ENCODE measurements around the gene DNAJB6.
"Not testable (repeated sequence)": the region's sequence is repeated elsewhere in the genome, so short reads cannot be mapped to it uniquely, and the experiment has no call there.

The DNAJB6 gene

DNA sequence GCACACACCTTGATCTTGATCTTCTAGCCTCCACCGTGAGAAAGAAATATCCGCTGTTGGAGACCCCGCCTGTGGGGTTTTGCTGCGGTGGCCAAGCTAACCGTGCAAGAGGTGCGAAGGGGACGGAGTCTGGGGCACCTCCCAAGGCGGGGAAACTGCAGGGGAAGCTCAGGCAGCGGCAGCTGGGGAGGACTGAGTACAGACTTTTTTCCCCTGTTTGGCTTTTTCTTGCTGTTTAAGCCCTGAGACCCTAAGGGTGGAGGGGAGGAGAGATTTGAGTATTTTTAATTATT is 108.0 kb downstream of the DNAJB6 start:
- Mint-ChIP-seq H3K4me3 (no peak overlapping the region), H3K4me1 (peaks cover 3% of the 10 kb centered on the region), H3K9me3 (no peaks in the 10 kb centered on the region), H3K27ac (ENCODE audit: low read depth) (no peak overlapping the region), H3K36me3 (ENCODE audit: insufficient read depth) (no peaks in the 10 kb centered on the region), H3K27me3 (peaks cover 14% of the 10 kb centered on the region)
- ATAC-seq (replicated peaks; ENCODE audit: extremely low read depth, poor library complexity, severe bottlenecking) (no peak), DNase-seq (ENCODE audit: low spot score in 2 of 2) (no peak)

DNA sequence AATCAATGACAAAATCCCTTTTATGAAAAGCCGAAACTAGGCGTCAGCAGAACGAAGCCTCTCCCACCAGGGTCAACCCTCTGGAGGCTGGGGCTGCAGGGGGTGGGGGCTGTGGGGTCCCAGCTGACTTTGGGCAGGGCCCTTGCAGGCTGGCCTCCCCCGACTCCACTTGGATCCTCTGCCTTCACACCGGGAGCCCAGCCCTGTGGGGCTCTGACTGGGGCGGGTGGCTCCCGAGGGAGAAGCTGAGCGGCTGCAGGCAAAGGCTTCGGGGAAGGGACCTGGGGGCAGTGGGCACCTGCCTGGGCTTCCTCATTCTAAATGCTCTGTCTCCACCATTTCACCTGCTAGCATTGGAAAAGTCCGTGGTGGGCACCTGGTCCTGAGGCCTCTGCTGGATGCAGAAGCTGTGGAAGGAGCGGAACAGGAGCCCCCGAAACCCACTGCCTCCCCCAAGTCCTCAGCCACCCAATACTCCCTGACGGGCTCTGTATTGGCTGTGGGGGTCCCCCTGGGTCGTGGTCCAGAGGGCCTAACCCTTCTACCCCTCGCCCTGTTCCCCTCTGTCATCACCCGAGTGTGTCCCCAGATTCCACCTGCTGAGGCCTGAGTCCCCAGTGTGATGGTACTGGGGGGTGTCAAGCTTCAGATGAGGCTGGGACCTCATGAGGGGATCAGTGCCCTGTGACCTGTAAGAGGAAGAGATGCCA is 108.6 kb downstream of the DNAJB6 start:
- peaks cover 9% of the 10 kb centered on the region for H3K27me3 Mint-ChIP-seq
- no peak for DNase-seq (ENCODE audit: low spot score in 2 of 2)
- H3K27ac Mint-ChIP-seq (ENCODE audit: low read depth) = no peak overlapping the region
- no peak for ATAC-seq (replicated peaks; ENCODE audit: extremely low read depth, poor library complexity, severe bottlenecking)
- no peak overlapping the region for H3K4me3 Mint-ChIP-seq
- no peaks in the 10 kb centered on the region for H3K4me1 Mint-ChIP-seq
- no peaks in the 10 kb centered on the region for H3K36me3 Mint-ChIP-seq (ENCODE audit: insufficient read depth)
- H3K9me3 Mint-ChIP-seq = no peaks in the 10 kb centered on the region

GRCh38 chr7:157445956-157446295 is 109.1 kb downstream of the DNAJB6 start:
- Mint-ChIP-seq H3K4me1 (no peaks in the 10 kb centered on the region), H3K9me3 (no peaks in the 10 kb centered on the region), H3K36me3 (ENCODE audit: insufficient read depth) (no peaks in the 10 kb centered on the region), H3K4me3 (no peak overlapping the region), H3K27ac (ENCODE audit: low read depth) (no peak overlapping the region), H3K27me3 (peaks cover 9% of the 10 kb centered on the region)
- ATAC-seq (replicated peaks; ENCODE audit: extremely low read depth, poor library complexity, severe bottlenecking) = no peak
- no peak for DNase-seq (ENCODE audit: low spot score in 2 of 2)

GRCh38 chr7:157446322-157446721 is 109.5 kb downstream of the DNAJB6 start:
- no peak for DNase-seq (ENCODE audit: low spot score in 2 of 2)
- Mint-ChIP-seq H3K4me1 (no peaks in the 10 kb centered on the region), H3K36me3 (ENCODE audit: insufficient read depth) (no peaks in the 10 kb centered on the region), H3K9me3 (no peaks in the 10 kb centered on the region), H3K27ac (ENCODE audit: low read depth) (no peak overlapping the region), H3K27me3 (peaks cover 11% of the 10 kb centered on the region), H3K4me3 (no peak overlapping the region)
- ATAC-seq (replicated peaks; ENCODE audit: extremely low read depth, poor library complexity, severe bottlenecking) = no peak

- H3K4me1 Mint-ChIP-seq; H3K27ac Mint-ChIP-seq (ENCODE audit: low read depth); H3K36me3 Mint-ChIP-seq (ENCODE audit: insufficient read depth); ATAC-seq (replicated peaks; ENCODE audit: extremely low read depth, poor library complexity, severe bottlenecking); H3K9me3 Mint-ChIP-seq; H3K4me3 Mint-ChIP-seq; DNase-seq (ENCODE audit: low spot score in 2 of 2): not testable (repeated sequence)
- H3K27me3 Mint-ChIP-seq = peaks cover 50% of the 10 kb centered on the region
These were observed 117.2 kb downstream of the DNAJB6 start for GRCh38 chr7:157454003-157454402.

- ATAC-seq (replicated peaks; ENCODE audit: extremely low read depth, poor library complexity, severe bottlenecking) = no peak
- no peak overlapping the region for H3K27ac Mint-ChIP-seq (ENCODE audit: low read depth)
- no peak for DNase-seq (ENCODE audit: low spot score in 2 of 2)
- peaks cover 6% of the 10 kb centered on the region for H3K9me3 Mint-ChIP-seq
- peaks cover 7% of the 10 kb centered on the region for H3K4me1 Mint-ChIP-seq
- H3K27me3 Mint-ChIP-seq = peaks cover 44% of the 10 kb centered on the region
- no peak overlapping the region for H3K4me3 Mint-ChIP-seq
- H3K36me3 Mint-ChIP-seq (ENCODE audit: insufficient read depth) = no peaks in the 10 kb centered on the region
These were observed 120.8 kb downstream of the DNAJB6 start for GRCh38 chr7:157457355-157458253.

DNA sequence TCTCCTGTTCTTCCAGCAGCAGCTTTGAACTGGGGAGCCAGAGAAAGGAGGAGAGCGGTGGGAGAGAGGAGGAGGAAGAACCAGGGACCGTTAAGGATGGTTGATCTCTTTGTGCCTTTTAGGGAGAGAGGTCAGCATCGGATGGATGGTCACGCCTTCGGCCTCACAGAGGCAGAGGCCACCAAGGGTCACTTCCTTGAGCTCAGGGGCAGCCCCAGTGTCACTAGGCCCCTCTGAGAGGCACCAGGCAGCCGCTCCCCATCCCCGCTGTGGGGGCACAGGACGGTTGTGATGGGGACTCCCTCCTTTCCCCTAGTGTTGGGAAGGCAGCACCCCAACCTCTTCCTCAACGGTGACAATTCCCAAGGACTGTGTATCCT is 121.4 kb downstream of the DNAJB6 start:
- Mint-ChIP-seq H3K9me3 (peaks cover under 1% of the 10 kb centered on the region), H3K36me3 (ENCODE audit: insufficient read depth) (no peaks in the 10 kb centered on the region), H3K27ac (ENCODE audit: low read depth) (no peak overlapping the region), H3K27me3 (peaks cover 38% of the 10 kb centered on the region), H3K4me1 (peaks cover 11% of the 10 kb centered on the region), H3K4me3 (no peak overlapping the region)
- DNase-seq (ENCODE audit: low spot score in 2 of 2) (no peak), ATAC-seq (replicated peaks; ENCODE audit: extremely low read depth, poor library complexity, severe bottlenecking) (no peak)

DNA sequence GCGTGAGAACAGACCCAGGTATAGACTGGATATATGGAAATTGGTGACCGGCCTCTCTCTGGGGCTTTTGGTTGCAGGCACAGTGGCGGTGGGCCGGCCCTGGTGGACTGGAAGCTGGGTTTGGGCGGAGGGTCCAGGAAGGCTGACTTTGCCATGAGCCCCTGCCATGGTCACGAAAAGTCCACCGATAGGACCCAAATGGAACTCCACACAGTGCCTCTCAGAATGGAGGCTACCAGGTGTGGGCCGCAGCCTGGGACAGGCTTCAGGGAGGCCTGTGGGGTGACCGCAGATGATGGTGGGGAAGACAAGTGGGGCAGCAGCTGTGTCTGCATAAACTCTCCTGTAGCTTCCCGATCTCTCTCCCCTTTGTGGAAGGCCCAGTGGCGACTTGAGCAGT is 123.2 kb downstream of the DNAJB6 start:
- Mint-ChIP-seq H3K4me1 (peaks cover 11% of the 10 kb centered on the region), H3K9me3 (no peaks in the 10 kb centered on the region), H3K27ac (ENCODE audit: low read depth) (no peak overlapping the region), H3K36me3 (ENCODE audit: insufficient read depth) (no peaks in the 10 kb centered on the region), H3K27me3 (peaks cover 34% of the 10 kb centered on the region), H3K4me3 (no peak overlapping the region)
- DNase-seq (ENCODE audit: low spot score in 2 of 2) (no peak), ATAC-seq (replicated peaks; ENCODE audit: extremely low read depth, poor library complexity, severe bottlenecking) (no peak)

- no peak overlapping the region for H3K27ac Mint-ChIP-seq (ENCODE audit: low read depth)
- H3K9me3 Mint-ChIP-seq = no peaks in the 10 kb centered on the region
- DNase-seq (ENCODE audit: low spot score in 2 of 2) = no peak
- peaks cover 39% of the 10 kb centered on the region for H3K27me3 Mint-ChIP-seq
- peaks cover 11% of the 10 kb centered on the region for H3K4me1 Mint-ChIP-seq
- ATAC-seq (replicated peaks; ENCODE audit: extremely low read depth, poor library complexity, severe bottlenecking) = no peak
- H3K4me3 Mint-ChIP-seq = no peak overlapping the region
- peaks cover 1% of the 10 kb centered on the region for H3K36me3 Mint-ChIP-seq (ENCODE audit: insufficient read depth)
These were observed 123.9 kb downstream of the DNAJB6 start for GRCh38 chr7:157460721-157461120.

GRCh38 chr7:157461573-157462418 is 125.0 kb downstream of the DNAJB6 start:
- Mint-ChIP-seq H3K4me3 (no peak overlapping the region), H3K9me3 (no peaks in the 10 kb centered on the region), H3K36me3 (ENCODE audit: insufficient read depth) (peaks cover 1% of the 10 kb centered on the region), H3K4me1 (peaks cover 17% of the 10 kb centered on the region), H3K27me3 (peaks cover 44% of the 10 kb centered on the region), H3K27ac (ENCODE audit: low read depth) (no peak overlapping the region)
- DNase-seq (ENCODE audit: low spot score in 2 of 2) (no peak), ATAC-seq (replicated peaks; ENCODE audit: extremely low read depth, poor library complexity, severe bottlenecking) (no peak)

DNA sequence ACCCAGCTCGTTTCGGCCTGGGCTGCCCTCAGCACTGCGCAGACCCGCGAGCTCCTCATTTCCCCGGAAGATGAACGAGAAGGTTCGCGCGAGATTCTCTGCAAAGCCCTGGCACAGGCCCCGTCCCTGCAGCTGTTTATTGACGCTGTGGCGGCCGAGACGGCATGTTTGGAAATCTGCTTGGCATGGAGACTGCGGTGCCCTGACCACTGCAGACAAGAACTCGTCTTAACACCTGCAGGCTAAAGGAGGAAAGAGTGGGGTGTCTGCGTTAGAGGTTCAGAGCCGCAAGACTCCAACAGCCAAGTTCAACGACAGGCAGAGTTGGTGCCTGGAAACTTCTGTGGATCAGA is 125.6 kb downstream of the DNAJB6 start:
- Mint-ChIP-seq H3K4me1 (peaks cover 17% of the 10 kb centered on the region), H3K9me3 (no peaks in the 10 kb centered on the region), H3K36me3 (ENCODE audit: insufficient read depth) (peaks cover 1% of the 10 kb centered on the region), H3K27me3 (peaks cover 39% of the 10 kb centered on the region), H3K27ac (ENCODE audit: low read depth) (no peak overlapping the region), H3K4me3 (no peak overlapping the region)
- DNase-seq (ENCODE audit: low spot score in 2 of 2) = no peak
- no peak for ATAC-seq (replicated peaks; ENCODE audit: extremely low read depth, poor library complexity, severe bottlenecking)

DNA sequence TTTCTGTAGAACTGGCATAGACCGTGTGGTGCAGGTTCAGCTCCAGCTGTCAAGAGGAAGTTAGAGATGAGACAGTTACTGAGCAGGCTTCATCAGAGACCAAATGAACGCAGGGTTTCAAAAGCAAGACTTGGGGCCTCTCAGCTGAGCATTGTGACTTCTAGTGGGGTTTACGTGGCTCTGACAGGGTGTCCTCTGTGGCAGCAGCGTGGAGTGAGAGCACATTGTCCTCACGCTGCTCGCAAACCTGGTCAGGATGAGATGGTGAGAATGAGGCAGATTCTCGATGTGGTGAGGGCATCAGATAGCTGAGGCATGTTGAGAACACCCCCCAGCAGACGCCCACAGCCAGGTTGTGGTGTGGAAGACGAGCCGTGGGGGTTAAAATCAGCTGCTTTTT is 126.0 kb downstream of the DNAJB6 start:
- Mint-ChIP-seq H3K9me3 (no peaks in the 10 kb centered on the region), H3K36me3 (ENCODE audit: insufficient read depth) (peaks cover 1% of the 10 kb centered on the region), H3K27me3 (peaks cover 35% of the 10 kb centered on the region), H3K27ac (ENCODE audit: low read depth) (no peak overlapping the region), H3K4me1 (peaks cover 17% of the 10 kb centered on the region), H3K4me3 (no peak overlapping the region)
- DNase-seq (ENCODE audit: low spot score in 2 of 2) = no peak
- no peak for ATAC-seq (replicated peaks; ENCODE audit: extremely low read depth, poor library complexity, severe bottlenecking)

Measured in central memory CD8-positive, alpha-beta T cell (primary cell).